DMS114 treated with DMSO at 0.1 percent for 48 hours (cell line): Measurements from ENCODE around the gene CLEC2A.

Experiments used
- DNase-seq: peaks from one replicate; lab custom pipeline; 2025; ENCODE audit not compliant: unreplicated experiment; lab: John Stamatoyannopoulos, UW

CLEC2A gene

GRCh38 chr12:9935026-9935425 is 2.9 kb upstream of the CLEC2A start:
- no peak for DNase-seq

GRCh38 chr12:9933958-9934357 is 1.8 kb upstream of the CLEC2A start:
- no peak for DNase-seq

- no peak for DNase-seq
Measured at GRCh38 chr12:9931245-9931644, 925 bp downstream of the CLEC2A start.

GRCh38 chr12:9928607-9929006 is 3.6 kb downstream of the CLEC2A start:
- no peak for DNase-seq

GRCh38 chr12:9926876-9927275 is 5.3 kb downstream of the CLEC2A start:
- DNase-seq = no peak

- DNase-seq = peak; percentile 52
Measured at GRCh38 chr12:9925705-9926393, 6.3 kb downstream of the CLEC2A start.

- no peak for DNase-seq
Measured at GRCh38 chr12:9922429-9922828, 9.7 kb downstream of the CLEC2A start.

GRCh38 chr12:9920451-9920850 is 11.7 kb downstream of the CLEC2A start:
- no peak for DNase-seq

- DNase-seq = no peak
Measured at GRCh38 chr12:9919443-9919842, 12.7 kb downstream of the CLEC2A start.

- no peak for DNase-seq
Measured at GRCh38 chr12:9911708-9912107, 20.5 kb downstream of the CLEC2A start.

- no peak for DNase-seq
Measured at GRCh38 chr12:9910716-9911421, 21.3 kb downstream of the CLEC2A start.

- DNase-seq = no peak
Measured at GRCh38 chr12:9909724-9910123, 22.4 kb downstream of the CLEC2A start.

- no peak for DNase-seq
Measured at GRCh38 chr12:9908350-9908749, 23.8 kb downstream of the CLEC2A start.

- DNase-seq = no peak
Measured at GRCh38 chr12:9907769-9908168, 24.4 kb downstream of the CLEC2A start.

GRCh38 chr12:9906873-9907272 is 25.3 kb downstream of the CLEC2A start:
- DNase-seq = no peak

- DNase-seq = no peak
Measured at GRCh38 chr12:9902539-9903228, 29.5 kb downstream of the CLEC2A start.

- DNase-seq = no peak
Measured at GRCh38 chr12:9900930-9901329, 31.2 kb downstream of the CLEC2A start.

GRCh38 chr12:9899209-9899608 is 33.0 kb downstream of the CLEC2A start:
- DNase-seq = no peak

GRCh38 chr12:9897535-9897934 is 34.6 kb downstream of the CLEC2A start:
- no peak for DNase-seq

- no peak for DNase-seq
Measured at GRCh38 chr12:9895215-9895971, 36.8 kb downstream of the CLEC2A start.

GRCh38 chr12:9888665-9889273 is 43.4 kb downstream of the CLEC2A start:
- no peak for DNase-seq
